ENCODE results near the gene ISOC2. TPM values are rescaled to one million over a fixed set of nuclear protein-coding genes. Genes with fewer than 3 reads are reported as not detected.

The ISOC2 gene
- total RNA-seq, 3 donors from 2014 or later (not counting 1 experiment from before 2014, with no cell fraction given), result 7.2 to 12.4 (median 9.5) TPM

- H3K36me3 Mint-ChIP-seq, result peaks cover 8% of the 10 kb centered on the region
- DNase-seq, result no peak
Measured at GRCh38 chr19:55436847-55437246, 24.6 kb downstream of the ISOC2 start.

GRCh38 chr19:55435020-55435419 is 26.4 kb downstream of the ISOC2 start:
- H3K4me1 Mint-ChIP-seq, result peaks cover 0 to 13% of the 10 kb centered on the region in 2 donors
- Histone ChIP-seq H3K4me1 (ENCODE audit: control insufficient read depth, insufficient read depth, low read length) (peaks cover under 1% of the 10 kb centered on the region), H3K4me3 (ENCODE audit: low read length) (no peak overlapping the region), H3K9me3 (ENCODE audit: control insufficient read depth, insufficient read depth, low read length) (no peaks in the 10 kb centered on the region), H3K27ac (ENCODE audit: low read length) (no peak overlapping the region), H3K27me3 (ENCODE audit: control insufficient read depth, insufficient read depth, low read length) (peaks cover 26% of the 10 kb centered on the region), H3K36me3 (ENCODE audit: control insufficient read depth, insufficient read depth, low read length) (no peaks in the 10 kb centered on the region)
- intact Hi-C loops (cut with micrococcal nuclease), result no loop called here
- 95% methylated on average over 4 of the region's 4 CpGs for WGBS (ENCODE audit: insufficient coverage)
- H3K27ac Mint-ChIP-seq, result no peak overlapping the region
- H3K4me3 Mint-ChIP-seq, result no peak overlapping the region
- no peaks in the 10 kb centered on the region for H3K36me3 Mint-ChIP-seq
- peaks cover 35 to 47% of the 10 kb centered on the region in 2 donors for H3K27me3 Mint-ChIP-seq (ENCODE audit: low read depth in 2 of 2)
- no peaks in the 10 kb centered on the region for H3K9me3 Mint-ChIP-seq
- ATAC-seq (no peak), DNase-seq (no peak)
- no peak for TF ChIP-seq CTCF (IDR thresholded peaks at IDR 0.05)

More at GRCh38 chr19:55436847-55437246, 24.6 kb downstream of the ISOC2 start:
- WGBS (ENCODE audit: insufficient coverage), result 46% methylated on average over 8 of the region's 8 CpGs
- no peaks in the 10 kb centered on the region for H3K9me3 ChIP-seq (ENCODE audit: control insufficient read depth, insufficient read depth, low read length)
- peaks cover 39% of the 10 kb centered on the region for H3K27me3 ChIP-seq (ENCODE audit: control insufficient read depth, insufficient read depth, low read length)
- Mint-ChIP-seq H3K27me3 (ENCODE audit: low read depth in 2 of 2) (peaks cover 40 to 53% of the 10 kb centered on the region in 2 donors), H3K4me3 (no peak overlapping the region), H3K27ac (no peak overlapping the region), H3K9me3 (no peaks in the 10 kb centered on the region), H3K4me1 (peaks cover 11 to 25% of the 10 kb centered on the region in 2 donors)
- H3K4me1 ChIP-seq (ENCODE audit: control insufficient read depth, insufficient read depth, low read length), result peaks cover 19% of the 10 kb centered on the region
- no peak for ATAC-seq
- H3K36me3 ChIP-seq (ENCODE audit: control insufficient read depth, insufficient read depth, low read length), result no peaks in the 10 kb centered on the region
- intact Hi-C loops (cut with micrococcal nuclease), result no loop called here
- TF ChIP-seq CTCF (IDR thresholded peaks at IDR 0.05), result no peak
- H3K4me3 ChIP-seq (ENCODE audit: low read length), result no peak overlapping the region
- H3K27ac ChIP-seq (ENCODE audit: low read length), result no peak overlapping the region

GRCh38 chr19:55434356-55434919 is 27.0 kb downstream of the ISOC2 start:
- intact Hi-C loops (cut with micrococcal nuclease), result no loop called here
- Mint-ChIP-seq H3K4me3 (no peak overlapping the region), H3K27me3 (ENCODE audit: low read depth in 2 of 2) (peaks cover 29 to 41% of the 10 kb centered on the region in 2 donors), H3K36me3 (no peaks in the 10 kb centered on the region), H3K27ac (no peak overlapping the region), H3K9me3 (no peaks in the 10 kb centered on the region), H3K4me1 (peaks cover 0 to 10% of the 10 kb centered on the region in 2 donors)
- 86% methylated on average over 4 of the region's 4 CpGs for WGBS (ENCODE audit: insufficient coverage)
- DNase-seq, result no peak
- Histone ChIP-seq H3K4me3 (ENCODE audit: low read length) (no peak overlapping the region), H3K36me3 (ENCODE audit: control insufficient read depth, insufficient read depth, low read length) (no peaks in the 10 kb centered on the region), H3K4me1 (ENCODE audit: control insufficient read depth, insufficient read depth, low read length) (no peaks in the 10 kb centered on the region), H3K27me3 (ENCODE audit: control insufficient read depth, insufficient read depth, low read length) (peaks cover 25% of the 10 kb centered on the region), H3K9me3 (ENCODE audit: control insufficient read depth, insufficient read depth, low read length) (no peaks in the 10 kb centered on the region), H3K27ac (ENCODE audit: low read length) (no peak overlapping the region)
- ATAC-seq, result no peak
- no peak for TF ChIP-seq CTCF (IDR thresholded peaks at IDR 0.05)

- intact Hi-C loops (cut with micrococcal nuclease), result no loop called here
- no peaks in the 10 kb centered on the region for H3K9me3 Mint-ChIP-seq
- WGBS (ENCODE audit: insufficient coverage), result 16% methylated on average over 48 of the region's 48 CpGs
Measured at GRCh38 chr19:55433292-55433691, 28.1 kb downstream of the ISOC2 start.

More at GRCh38 chr19:55433292-55433691, 28.1 kb downstream of the ISOC2 start:
- Mint-ChIP-seq H3K4me3 (no peak overlapping the region), H3K36me3 (no peaks in the 10 kb centered on the region), H3K4me1 (peaks cover 0 to 6% of the 10 kb centered on the region in 2 donors), H3K27me3 (ENCODE audit: low read depth in 2 of 2) (peaks cover 27 to 36% of the 10 kb centered on the region in 2 donors), H3K27ac (no peak overlapping the region)
- Histone ChIP-seq H3K27ac (ENCODE audit: low read length) (no peak overlapping the region), H3K4me3 (ENCODE audit: low read length) (no peak overlapping the region), H3K36me3 (ENCODE audit: control insufficient read depth, insufficient read depth, low read length) (no peaks in the 10 kb centered on the region), H3K9me3 (ENCODE audit: control insufficient read depth, insufficient read depth, low read length) (no peaks in the 10 kb centered on the region), H3K27me3 (ENCODE audit: control insufficient read depth, insufficient read depth, low read length) (peaks cover 18% of the 10 kb centered on the region), H3K4me1 (ENCODE audit: control insufficient read depth, insufficient read depth, low read length) (no peaks in the 10 kb centered on the region)
- no peak for TF ChIP-seq CTCF (IDR thresholded peaks at IDR 0.05)
- ATAC-seq (no peak), DNase-seq (no peak)

All from natural killer cell (primary cell).